Loucy (cell line): Measurements from ENCODE around the gene GAST.

Source experiments
- H2AFZ ChIP-seq: fragments of 200-600 bp; sonication (generic); 2 replicates; pipeline ENCODE4 v1.6.0; 2016; ENCODE audit warnings: antibody characterized with exemption, mild to moderate bottlenecking, low read length, moderate library complexity
- H3F3A ChIP-seq: fragments of 200-600 bp; 2 replicates; pipeline ENCODE4 v1.6.0; 2016; ENCODE audit warnings: antibody characterized with exemption, low read depth, mild to moderate bottlenecking
- H3K27me3 ChIP-seq: fragments of 200-600 bp; sonication (generic); 2 replicates; pipeline ENCODE4 v1.6.1; 2014; ENCODE audit warnings: low read length, mild to moderate bottlenecking; ENCODE audit not compliant: insufficient read depth, poor library complexity, severe bottlenecking
- H3K36me3 ChIP-seq: fragments of 200-600 bp; sonication (generic); 2 replicates; pipeline ENCODE4 v1.6.1; 2016; ENCODE audit warnings: low read length; ENCODE audit not compliant: insufficient read depth
- H3K4me1 ChIP-seq: fragments of 200-600 bp; sonication (generic); 2 replicates; pipeline ENCODE4 v1.5.1; 2014; ENCODE audit warnings: low read length, mild to moderate bottlenecking; ENCODE audit not compliant: insufficient read depth, poor library complexity, severe bottlenecking
- H3K4me2 ChIP-seq: fragments of 200-600 bp; sonication (generic); 2 replicates; pipeline ENCODE4 v1.6.0; 2014; ENCODE audit warnings: antibody characterized with exemption, low read length, low read depth, mild to moderate bottlenecking; ENCODE audit not compliant: poor library complexity, severe bottlenecking
- H3K4me3 ChIP-seq: fragments of 200-600 bp; sonication (generic); 2 replicates; pipeline ENCODE4 v1.5.1; 2014; ENCODE audit warnings: low read length, mild to moderate bottlenecking, mixed read lengths; ENCODE audit not compliant: poor library complexity, severe bottlenecking
- H3K79me2 ChIP-seq: fragments of 200-600 bp; sonication (generic); 2 replicates; pipeline ENCODE4 v1.6.1; 2014; ENCODE audit warnings: low read length; ENCODE audit not compliant: insufficient read depth
- H3K9ac ChIP-seq: fragments of 200-600 bp; sonication (generic); 2 replicates; pipeline ENCODE4 v1.6.0; 2014; ENCODE audit warnings: mild to moderate bottlenecking, low read depth, low read length, moderate library complexity; ENCODE audit not compliant: poor library complexity, severe bottlenecking
- H3K9me2 ChIP-seq: fragments of 200-600 bp; sonication (generic); replicated peaks from 2 replicates; pipeline ENCODE4 v1.6.1; 2016; ENCODE audit warnings: low read depth, low read length, mixed read lengths
- H3K9me3 ChIP-seq: fragments of 200-600 bp; sonication (generic); 2 replicates; pipeline ENCODE4 v1.6.1; 2014; ENCODE audit warnings: mild to moderate bottlenecking, antibody characterized with exemption, low read length, low read depth; ENCODE audit not compliant: insufficient read depth
- H4K20me1 ChIP-seq: fragments of 200-600 bp; sonication (generic); 2 replicates; pipeline ENCODE4 v1.6.0; 2014; ENCODE audit warnings: antibody characterized with exemption, low read length, mild to moderate bottlenecking; ENCODE audit not compliant: insufficient read depth, poor library complexity, severe bottlenecking
- CTCF ChIP-seq: fragments of 200-600 bp; sonication (generic); conservative IDR thresholded peaks from 2 replicates; pipeline ENCODE4 v1.5.1; 2014; ENCODE audit warnings: mild to moderate bottlenecking, antibody characterized with exemption, low read length
- EZH2phosphoT487 ChIP-seq: fragments of 200-600 bp; IDR thresholded peaks from 2 replicates; pipeline ENCODE4 v1.6.1; 2018; ENCODE audit warnings: antibody characterized with exemption, mild to moderate bottlenecking, moderate library complexity, borderline replicate concordance

Gene GAST

DNA sequence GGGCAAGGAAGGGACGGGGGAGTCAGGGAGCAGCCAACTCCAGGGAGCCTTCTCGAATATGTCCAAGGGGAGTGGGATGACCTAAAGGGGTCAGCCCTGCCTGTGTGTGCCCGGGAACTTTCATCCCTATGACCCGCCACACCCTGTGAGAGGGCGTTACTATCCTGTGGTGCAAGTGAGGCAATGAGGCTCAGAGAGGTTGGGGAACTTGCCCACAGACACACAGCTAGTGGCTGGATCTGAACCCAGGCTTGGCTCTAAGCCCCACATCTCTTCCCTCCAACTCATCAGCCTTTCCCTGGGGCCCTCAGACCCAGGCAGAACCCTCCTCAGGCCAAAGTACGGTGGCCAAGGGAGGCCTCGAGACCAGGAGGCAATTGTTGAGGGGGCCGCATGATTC is 51.2 kb downstream of the GAST start:
- TF ChIP-seq EZH2phosphoT487: no peak
- TF ChIP-seq CTCF: no peak

More for the DNA sequence above, 51.2 kb downstream of the GAST start:
- Histone ChIP-seq H3K9me2 (no peaks in the 10 kb centered on the region), H3K27me3 (no peaks in the 10 kb centered on the region), H3K4me3 (no peak overlapping the region), H3K4me1 (no peaks in the 10 kb centered on the region), H3F3A (no peaks in the 10 kb centered on the region), H4K20me1 (peaks cover 3% of the 10 kb centered on the region), H3K79me2 (no peaks in the 10 kb centered on the region), H3K9me3 (no peaks in the 10 kb centered on the region), H3K4me2 (no peak overlapping the region), H3K9ac (no peak overlapping the region), H3K36me3 (peaks cover 83% of the 10 kb centered on the region; the same call in 1 of the 2 replicates), H2AFZ (no peak overlapping the region)
